Germinal center (tissue), 1 donor: ENCODE results near the gene MTHFD1.
A peak's percentile ranks its signal among the peaks of the same experiment; 100 is the strongest.

Experiments
- DNase-seq: peaks from one replicate; pipeline ENCODE4 v3.0.0; 2012; ENCODE audit warnings: mixed read lengths, low spot score

The MTHFD1 gene

GRCh38 chr14:64495252-64495651 is 107.1 kb downstream of the MTHFD1 start:
- DNase-seq = no peak

- DNase-seq = no peak
These were observed 108.6 kb downstream of the MTHFD1 start for GRCh38 chr14:64496764-64497163.

GRCh38 chr14:64500088-64500487 is 111.9 kb downstream of the MTHFD1 start:
- no peak for DNase-seq

- DNase-seq = no peak
These were observed 113.4 kb downstream of the MTHFD1 start for GRCh38 chr14:64501411-64502171.

- DNase-seq = peak; percentile 10
These were observed 114.3 kb downstream of the MTHFD1 start for GRCh38 chr14:64502456-64502855.

GRCh38 chr14:64502887-64503433 is 114.8 kb downstream of the MTHFD1 start:
- no peak for DNase-seq

- peak; percentile 83 for DNase-seq
These were observed 115.5 kb downstream of the MTHFD1 start, which contains the start of gene ZBTB25 for GRCh38 chr14:64503434-64504309. Gene ZBTB25 (minus strand): TSS chr14:64503838. CDS start chr14:64490533, 13,305 bp downstream.

GRCh38 chr14:64504310-64504896 is 116.2 kb downstream of the MTHFD1 start, which contains the start of gene ZBTB1:
Gene ZBTB1 (plus strand): TSS chr14:64504770. CDS start chr14:64521505, 16,735 bp downstream.
- peak; percentile 77 for DNase-seq

- peak; percentile 84 for DNase-seq
These were observed 117.0 kb downstream of the MTHFD1 start for GRCh38 chr14:64504897-64505794.

- peak; percentile 29 for DNase-seq
These were observed 118.6 kb downstream of the MTHFD1 start for GRCh38 chr14:64506721-64507120.

GRCh38 chr14:64507376-64508156 is 119.4 kb downstream of the MTHFD1 start:
- no peak for DNase-seq

GRCh38 chr14:64508215-64508776 is 120.1 kb downstream of the MTHFD1 start:
- peak; percentile 22 for DNase-seq

- no peak for DNase-seq
These were observed 120.9 kb downstream of the MTHFD1 start for GRCh38 chr14:64509036-64509435.
